ENCODE measurements around the gene EDAR. TPM values are rescaled to one million over a fixed set of nuclear protein-coding genes. Genes with fewer than 3 reads are reported as not detected.

EDAR gene
- polyA plus RNA-seq, 1 of the 3 experiments (the other 2 are of a cell fraction), result not detected

DNA sequence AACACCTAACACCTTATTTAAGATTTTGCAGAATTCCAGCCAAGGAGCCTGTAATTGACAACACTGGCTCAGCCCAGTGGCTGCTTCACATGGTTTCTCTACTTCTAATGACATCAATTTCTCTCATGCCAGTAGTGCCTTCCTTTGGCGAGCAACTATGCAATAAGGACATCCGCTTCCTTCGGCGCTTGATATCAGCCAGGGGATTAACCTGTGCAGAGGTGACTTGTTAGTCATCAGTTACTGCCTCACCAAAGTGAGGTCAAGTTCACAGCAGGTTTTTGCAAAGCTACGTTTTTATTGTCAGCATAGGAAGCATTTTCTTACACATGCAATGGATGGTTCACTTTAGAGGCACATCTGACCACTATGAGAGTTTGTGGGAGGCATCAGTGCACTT, 24.0 kb upstream of the EDAR start (continued):
- TF ChIP-seq, protein P1, sequence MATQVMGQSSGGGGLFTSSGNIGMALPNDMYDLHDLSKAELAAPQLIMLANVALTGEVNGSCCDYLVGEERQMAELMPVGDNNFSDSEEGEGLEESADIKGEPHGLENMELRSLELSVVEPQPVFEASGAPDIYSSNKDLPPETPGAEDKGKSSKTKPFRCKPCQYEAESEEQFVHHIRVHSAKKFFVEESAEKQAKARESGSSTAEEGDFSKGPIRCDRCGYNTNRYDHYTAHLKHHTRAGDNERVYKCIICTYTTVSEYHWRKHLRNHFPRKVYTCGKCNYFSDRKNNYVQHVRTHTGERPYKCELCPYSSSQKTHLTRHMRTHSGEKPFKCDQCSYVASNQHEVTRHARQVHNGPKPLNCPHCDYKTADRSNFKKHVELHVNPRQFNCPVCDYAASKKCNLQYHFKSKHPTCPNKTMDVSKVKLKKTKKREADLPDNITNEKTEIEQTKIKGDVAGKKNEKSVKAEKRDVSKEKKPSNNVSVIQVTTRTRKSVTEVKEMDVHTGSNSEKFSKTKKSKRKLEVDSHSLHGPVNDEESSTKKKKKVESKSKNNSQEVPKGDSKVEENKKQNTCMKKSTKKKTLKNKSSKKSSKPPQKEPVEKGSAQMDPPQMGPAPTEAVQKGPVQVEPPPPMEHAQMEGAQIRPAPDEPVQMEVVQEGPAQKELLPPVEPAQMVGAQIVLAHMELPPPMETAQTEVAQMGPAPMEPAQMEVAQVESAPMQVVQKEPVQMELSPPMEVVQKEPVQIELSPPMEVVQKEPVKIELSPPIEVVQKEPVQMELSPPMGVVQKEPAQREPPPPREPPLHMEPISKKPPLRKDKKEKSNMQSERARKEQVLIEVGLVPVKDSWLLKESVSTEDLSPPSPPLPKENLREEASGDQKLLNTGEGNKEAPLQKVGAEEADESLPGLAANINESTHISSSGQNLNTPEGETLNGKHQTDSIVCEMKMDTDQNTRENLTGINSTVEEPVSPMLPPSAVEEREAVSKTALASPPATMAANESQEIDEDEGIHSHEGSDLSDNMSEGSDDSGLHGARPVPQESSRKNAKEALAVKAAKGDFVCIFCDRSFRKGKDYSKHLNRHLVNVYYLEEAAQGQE (IDR thresholded peaks at IDR 0.05; ENCODE audit: low read depth, low read length), result no peak
- TF ChIP-seq RFX5 (IDR thresholded peaks at IDR 0.05; ENCODE audit: low read length) (no peak), NFIC (IDR thresholded peaks at IDR 0.05; ENCODE audit: borderline replicate concordance) (no peak), SIN3A (IDR thresholded peaks at IDR 0.05; ENCODE audit: borderline replicate concordance, low read depth, low read length) (no peak), MEF2A (IDR thresholded peaks at IDR 0.05; ENCODE audit: borderline replicate concordance, low read depth) (no peak), YY1 (IDR thresholded peaks at IDR 0.05; ENCODE audit: low read depth) (no peak)

DNA sequence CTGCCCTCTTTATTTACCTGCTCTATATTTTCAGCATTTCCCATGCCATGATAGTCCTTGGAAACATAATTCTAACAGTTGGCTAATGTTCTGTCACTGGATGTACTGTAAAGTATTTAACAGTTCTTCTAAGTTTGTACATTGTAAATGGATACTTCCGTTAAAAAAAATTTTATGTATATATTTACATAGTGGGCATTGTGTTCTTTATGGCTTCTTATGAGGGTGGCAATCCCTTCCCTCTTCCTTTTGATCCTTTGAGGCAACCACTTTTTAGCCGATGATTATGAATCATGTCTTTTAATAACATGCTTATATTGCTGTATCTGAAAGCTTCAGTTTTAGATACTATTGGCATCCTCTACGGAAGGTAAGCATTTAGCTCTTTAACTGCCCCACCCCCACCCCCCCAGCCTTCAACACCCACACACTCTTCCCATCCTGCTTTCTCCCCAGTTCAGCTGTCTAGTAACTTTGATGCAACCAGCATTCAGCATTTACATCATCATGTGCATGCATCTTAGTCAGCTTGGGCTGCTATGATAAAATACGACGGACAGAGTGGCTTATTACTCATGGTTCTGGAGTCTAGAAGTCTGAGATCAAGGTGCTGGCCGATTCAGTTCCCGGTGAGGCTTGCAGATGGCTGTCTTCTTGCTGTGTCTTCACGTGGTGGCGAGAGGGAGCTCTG, 21.0 kb upstream of the EDAR start:
- DNase-seq, result no peak
- no peak overlapping the region for H3K4me3 ChIP-seq (ENCODE audit: low read depth in 2 of 2, low read length in 1 of 2)
- peaks cover 0 to 3% of the 10 kb centered on the region in 2 experiments; a peak in 1 of 4 replicates for H3K4me1 ChIP-seq (ENCODE audit: control insufficient read depth in 1 of 2, insufficient read depth in 2 of 2, low read depth in 1 of 2, low read length in 1 of 2)
- H2AFZ ChIP-seq (ENCODE audit: low read depth), result no peak overlapping the region
- no peaks in the 10 kb centered on the region for H3F3A ChIP-seq (replicated peaks; ENCODE audit: insufficient read depth)
- H4K20me1 ChIP-seq (ENCODE audit: insufficient read depth), result no peaks in the 10 kb centered on the region
- H3K27me3 ChIP-seq (ENCODE audit: insufficient read depth), result no peaks in the 10 kb centered on the region
- no peaks in the 10 kb centered on the region for H3K36me3 ChIP-seq (replicated peaks in 1 of 2; ENCODE audit: control insufficient read depth in 1 of 2, insufficient read depth in 2 of 2, low read length in 1 of 2)
- H3K4me2 ChIP-seq, result no peak overlapping the region
- CTCF ChIA-PET, result interaction anchor here (1.0 kb wide), 1 partner anchor 22 kb away, joined by 3 read pairs; no protein-coding TSS in a partner anchor
- H3K27ac ChIP-seq (ENCODE audit: low read depth in 2 of 2, low read length in 1 of 2), result no peak overlapping the region
- H3K9ac ChIP-seq, result no peak overlapping the region
- no peaks in the 10 kb centered on the region for H3K9me3 ChIP-seq
- no peaks in the 10 kb centered on the region for H3K9me2 ChIP-seq
- POLR2A ChIA-PET, result no interaction called here
- 47% methylated on average over 9 of the region's 9 CpGs for WGBS (ENCODE audit: low lambda C conversion rate)
- TF ChIP-seq NRF1 (IDR thresholded peaks at IDR 0.05; ENCODE audit: low read depth, low read length) (no peak), EP300 (IDR thresholded peaks at IDR 0.05; ENCODE audit: borderline replicate concordance in 1 of 2, low read depth in 1 of 2, low read length in 1 of 2) (no peak), EZH2phosphoT487 (IDR thresholded peaks at IDR 0.05; ENCODE audit: borderline replicate concordance, low read depth) (no peak), NFIC (IDR thresholded peaks at IDR 0.05; ENCODE audit: borderline replicate concordance) (no peak), FOSL2 (IDR thresholded peaks at IDR 0.05; ENCODE audit: borderline replicate concordance, low read depth) (no peak), FOXM1 (IDR thresholded peaks at IDR 0.05; ENCODE audit: low read depth) (no peak), TEAD4 (IDR thresholded peaks at IDR 0.05; ENCODE audit: borderline replicate concordance, insufficient read depth) (no peak), TAF1 (IDR thresholded peaks at IDR 0.05; ENCODE audit: borderline replicate concordance, low read depth, low read length) (no peak), YY1 (IDR thresholded peaks at IDR 0.05; ENCODE audit: low read depth) (no peak), JUND (IDR thresholded peaks at IDR 0.05) (no peak)
- TF ChIP-seq, protein P2, sequence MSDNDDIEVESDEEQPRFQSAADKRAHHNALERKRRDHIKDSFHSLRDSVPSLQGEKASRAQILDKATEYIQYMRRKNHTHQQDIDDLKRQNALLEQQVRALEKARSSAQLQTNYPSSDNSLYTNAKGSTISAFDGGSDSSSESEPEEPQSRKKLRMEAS (IDR thresholded peaks at IDR 0.05; ENCODE audit: low read depth), result no peak
- TF ChIP-seq, protein P3, sequence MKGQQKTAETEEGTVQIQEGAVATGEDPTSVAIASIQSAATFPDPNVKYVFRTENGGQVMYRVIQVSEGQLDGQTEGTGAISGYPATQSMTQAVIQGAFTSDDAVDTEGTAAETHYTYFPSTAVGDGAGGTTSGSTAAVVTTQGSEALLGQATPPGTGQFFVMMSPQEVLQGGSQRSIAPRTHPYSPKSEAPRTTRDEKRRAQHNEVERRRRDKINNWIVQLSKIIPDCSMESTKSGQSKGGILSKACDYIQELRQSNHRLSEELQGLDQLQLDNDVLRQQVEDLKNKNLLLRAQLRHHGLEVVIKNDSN (IDR thresholded peaks at IDR 0.05; ENCODE audit: borderline replicate concordance, low read depth), result no peak
- H3K79me2 ChIP-seq (ENCODE audit: insufficient read depth), result no peaks in the 10 kb centered on the region
